ENCODE data around the gene PDE4A. TPM values are rescaled to one million over a fixed set of nuclear protein-coding genes. Genes with fewer than 3 reads are reported as not detected.
"Not testable (repeated sequence)": the region's sequence is repeated elsewhere in the genome, so short reads cannot be mapped to it uniquely, and the experiment has no call there.

PDE4A gene
- total RNA-seq, 1 experiment from 2014 or later: 3.7 TPM

DNA sequence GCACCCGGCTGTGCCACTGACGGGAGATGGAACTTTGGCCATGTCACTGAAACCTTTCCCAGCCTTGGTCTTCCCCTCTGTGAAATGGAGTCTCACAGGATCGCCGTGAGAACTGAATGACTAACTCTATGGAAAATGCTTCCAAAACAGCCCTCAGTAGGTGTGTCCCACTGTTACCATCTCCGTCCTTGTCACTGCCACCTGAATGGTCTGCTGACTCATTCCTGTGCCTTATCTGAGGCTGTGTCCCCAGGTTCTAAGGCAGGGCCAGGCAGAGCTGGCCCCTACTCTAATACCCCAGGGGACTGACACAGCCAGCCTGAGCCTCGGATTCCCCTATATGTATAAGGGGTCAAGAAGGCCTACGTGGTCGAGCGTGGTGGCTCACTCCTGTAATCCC is 21.5 kb upstream of the PDE4A start:
- no TSS peak for BruUV-seq (replicated peaks)
- TF ChIP-seq, protein P1, sequence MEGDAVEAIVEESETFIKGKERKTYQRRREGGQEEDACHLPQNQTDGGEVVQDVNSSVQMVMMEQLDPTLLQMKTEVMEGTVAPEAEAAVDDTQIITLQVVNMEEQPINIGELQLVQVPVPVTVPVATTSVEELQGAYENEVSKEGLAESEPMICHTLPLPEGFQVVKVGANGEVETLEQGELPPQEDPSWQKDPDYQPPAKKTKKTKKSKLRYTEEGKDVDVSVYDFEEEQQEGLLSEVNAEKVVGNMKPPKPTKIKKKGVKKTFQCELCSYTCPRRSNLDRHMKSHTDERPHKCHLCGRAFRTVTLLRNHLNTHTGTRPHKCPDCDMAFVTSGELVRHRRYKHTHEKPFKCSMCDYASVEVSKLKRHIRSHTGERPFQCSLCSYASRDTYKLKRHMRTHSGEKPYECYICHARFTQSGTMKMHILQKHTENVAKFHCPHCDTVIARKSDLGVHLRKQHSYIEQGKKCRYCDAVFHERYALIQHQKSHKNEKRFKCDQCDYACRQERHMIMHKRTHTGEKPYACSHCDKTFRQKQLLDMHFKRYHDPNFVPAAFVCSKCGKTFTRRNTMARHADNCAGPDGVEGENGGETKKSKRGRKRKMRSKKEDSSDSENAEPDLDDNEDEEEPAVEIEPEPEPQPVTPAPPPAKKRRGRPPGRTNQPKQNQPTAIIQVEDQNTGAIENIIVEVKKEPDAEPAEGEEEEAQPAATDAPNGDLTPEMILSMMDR (IDR thresholded peaks at IDR 0.05; ENCODE audit: insufficient read depth in 1 of 2, low read depth in 1 of 2, low read length in 1 of 2, severe bottlenecking in 1 of 2, unreplicated experiment in 1 of 2): no peak
- Mint-ChIP-seq H3K36me3 (ENCODE audit: insufficient read depth, unreplicated experiment) (peaks cover 64% of the 10 kb centered on the region), H3K9me3 (ENCODE audit: unreplicated experiment) (no peaks in the 10 kb centered on the region), H3K4me1 (ENCODE audit: low read depth, unreplicated experiment) (no peaks in the 10 kb centered on the region), H3K27me3 (ENCODE audit: insufficient read depth, unreplicated experiment) (no peaks in the 10 kb centered on the region), H3K27ac (ENCODE audit: unreplicated experiment) (no peak overlapping the region), H3K4me3 (ENCODE audit: unreplicated experiment) (no peak overlapping the region)
- Histone ChIP-seq H3K4me1 (no peaks in the 10 kb centered on the region), H3K4me3 (ENCODE audit: low read depth, low read length) (no peak overlapping the region), H3K27me3 (replicated peaks; ENCODE audit: control insufficient read depth, insufficient read depth, low read length) (no peaks in the 10 kb centered on the region), H3K36me3 (ENCODE audit: control insufficient read depth, insufficient read depth, low read length) (peaks cover 4% of the 10 kb centered on the region), H3K9me3 (no peaks in the 10 kb centered on the region)
- ChIA-PET CTCF (no interaction called here), POLR2A (no interaction called here)
- intact Hi-C loops (cut with micrococcal nuclease; ENCODE audit: unreplicated experiment): no loop called here
- no peak for DNase-seq

DNA sequence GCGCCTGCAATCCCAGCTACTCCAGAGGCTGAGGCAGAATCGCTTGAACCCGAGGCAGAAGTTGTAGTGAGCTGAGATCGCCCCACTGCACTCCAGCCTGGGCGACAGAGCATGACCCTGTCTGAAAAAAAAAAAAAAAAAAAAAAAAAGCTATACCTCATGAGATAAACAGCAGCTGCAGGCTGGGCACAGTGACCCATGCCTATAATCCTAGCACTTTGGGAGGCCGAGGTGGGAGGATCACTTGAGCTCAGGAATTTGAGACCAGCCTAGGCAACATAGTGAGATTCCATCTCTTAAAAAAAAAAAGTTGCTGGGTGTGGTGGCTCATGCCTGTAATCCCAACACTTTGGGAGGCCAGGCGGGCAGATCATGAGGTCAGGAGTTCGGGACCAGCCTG is 21.0 kb upstream of the PDE4A start:
- DNase-seq; H3K4me3 Mint-ChIP-seq (ENCODE audit: unreplicated experiment); H3K27me3 ChIP-seq (replicated peaks; ENCODE audit: control insufficient read depth, insufficient read depth, low read length); POLR2A ChIA-PET; CTCF ChIA-PET; BruUV-seq (replicated peaks); H3K27ac Mint-ChIP-seq (ENCODE audit: unreplicated experiment); H3K36me3 ChIP-seq (ENCODE audit: control insufficient read depth, insufficient read depth, low read length); H3K27me3 Mint-ChIP-seq (ENCODE audit: insufficient read depth, unreplicated experiment); H3K9me3 Mint-ChIP-seq (ENCODE audit: unreplicated experiment); H3K4me1 ChIP-seq; H3K9me3 ChIP-seq; intact Hi-C loops (cut with micrococcal nuclease; ENCODE audit: unreplicated experiment); H3K4me3 ChIP-seq (ENCODE audit: low read depth, low read length); H3K4me1 Mint-ChIP-seq (ENCODE audit: low read depth, unreplicated experiment): not testable (repeated sequence)
- peaks cover 68% of the 10 kb centered on the region for H3K36me3 Mint-ChIP-seq (ENCODE audit: insufficient read depth, unreplicated experiment)

DNA sequence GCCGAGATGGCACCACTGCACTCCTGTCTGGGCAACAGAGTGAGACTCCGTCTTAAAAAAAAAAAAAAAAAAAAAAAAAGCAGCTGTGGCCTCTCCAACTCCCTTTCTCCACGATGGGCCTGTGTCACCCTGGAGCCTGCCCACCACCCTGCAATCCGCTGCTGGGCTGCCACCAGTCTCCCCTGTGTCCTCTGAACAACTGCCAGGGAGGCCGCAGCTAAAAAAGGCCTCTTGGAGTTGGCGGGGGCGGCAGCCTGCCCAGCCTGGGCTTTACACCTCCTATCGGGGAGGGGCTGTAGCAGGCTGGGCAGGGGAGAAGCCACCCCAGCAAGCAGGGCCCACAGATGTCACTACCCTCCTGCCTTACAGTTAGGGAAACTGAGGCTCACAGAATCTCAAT is 20.5 kb upstream of the PDE4A start:
- peaks cover 70% of the 10 kb centered on the region for H3K36me3 Mint-ChIP-seq (ENCODE audit: insufficient read depth, unreplicated experiment)
- ChIA-PET POLR2A (no interaction called here), CTCF (interaction anchor here (0.6 kb wide), 1 partner anchor 108 kb away, joined by 3 read pairs; no protein-coding TSS in a partner anchor)
- H3K4me1 ChIP-seq: no peaks in the 10 kb centered on the region
- no peak overlapping the region for H3K4me3 Mint-ChIP-seq (ENCODE audit: unreplicated experiment)
- H3K4me3 ChIP-seq (ENCODE audit: low read depth, low read length): no peak overlapping the region
- H3K4me1 Mint-ChIP-seq (ENCODE audit: low read depth, unreplicated experiment): no peaks in the 10 kb centered on the region
- intact Hi-C loops (cut with micrococcal nuclease; ENCODE audit: unreplicated experiment): no loop called here
- no peaks in the 10 kb centered on the region for H3K9me3 Mint-ChIP-seq (ENCODE audit: unreplicated experiment)
- no peaks in the 10 kb centered on the region for H3K9me3 ChIP-seq
- no peak overlapping the region for H3K27ac Mint-ChIP-seq (ENCODE audit: unreplicated experiment)
- no TSS peak for BruUV-seq (replicated peaks)
- TF ChIP-seq, protein P1 (IDR thresholded peaks at IDR 0.05; ENCODE audit: insufficient read depth in 1 of 2, low read depth in 1 of 2, low read length in 1 of 2, severe bottlenecking in 1 of 2, unreplicated experiment in 1 of 2): no peak
- DNase-seq: no peak
- no peaks in the 10 kb centered on the region for H3K27me3 Mint-ChIP-seq (ENCODE audit: insufficient read depth, unreplicated experiment)
- no peaks in the 10 kb centered on the region for H3K27me3 ChIP-seq (replicated peaks; ENCODE audit: control insufficient read depth, insufficient read depth, low read length)
- peaks cover 4% of the 10 kb centered on the region for H3K36me3 ChIP-seq (ENCODE audit: control insufficient read depth, insufficient read depth, low read length)
